SK-N-MC (cell line): ENCODE results near the gene TTLL5.

Experiments
- FOXP2 ChIP-seq: optimal IDR thresholded peaks from 2 replicates; pipeline ENCODE3; 2011; ENCODE audit warnings: mild to moderate bottlenecking, moderate library complexity; ENCODE audit not compliant: insufficient read depth; ENCODE audit errors: extremely low read length, control extremely low read depth
- POLR2AphosphoS5 ChIP-seq: IDR thresholded peaks from 2 replicates; pipeline ENCODE4 v1.6.1; 2012; ENCODE audit warnings: mild to moderate bottlenecking, low read depth, low read length, borderline replicate concordance

DNA sequence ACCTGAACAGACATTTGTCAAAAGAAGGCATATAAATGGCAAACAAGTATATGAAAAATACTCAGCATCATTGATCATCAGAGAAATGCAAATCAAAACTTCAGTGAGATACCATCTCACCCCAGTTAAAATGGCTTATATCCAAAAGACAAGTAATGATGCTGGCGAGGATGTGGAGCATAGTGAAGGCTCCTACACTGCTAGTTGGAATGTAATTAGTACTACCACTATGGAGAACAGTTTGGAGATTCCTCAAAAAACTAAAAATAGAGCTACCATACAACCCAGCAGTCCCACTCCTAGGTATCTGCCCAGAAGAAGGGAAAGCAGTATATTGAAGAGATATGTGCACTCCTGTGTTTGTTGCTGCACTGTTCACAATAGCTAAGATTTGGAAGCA is 174.7 kb downstream of the TTLL5 start:
- TF ChIP-seq POLR2AphosphoS5 (no peak), FOXP2 (no peak)
